Measurements from ENCODE around the gene PHF10.

DNA sequence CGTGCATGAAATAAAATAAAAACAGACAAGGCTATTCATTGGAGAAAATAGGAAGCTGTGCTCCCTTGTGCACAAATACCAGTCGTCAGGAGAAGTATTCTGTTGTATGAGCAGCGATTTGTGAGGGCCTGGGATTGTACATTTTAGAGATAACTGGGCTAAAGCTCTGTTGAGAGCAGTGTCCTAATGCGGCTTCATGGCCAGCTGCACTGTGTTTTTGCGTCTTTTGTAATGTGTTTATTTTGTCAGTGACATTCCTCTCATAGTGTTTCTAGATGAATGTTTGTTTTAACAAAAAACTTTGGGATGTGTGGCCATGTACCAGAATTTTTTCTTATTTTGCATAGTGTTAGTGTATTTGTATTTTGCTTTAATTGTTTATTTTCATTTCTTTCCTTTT is 41.9 kb upstream of the PHF10 start:
- TF ChIP-seq, protein P1, sequence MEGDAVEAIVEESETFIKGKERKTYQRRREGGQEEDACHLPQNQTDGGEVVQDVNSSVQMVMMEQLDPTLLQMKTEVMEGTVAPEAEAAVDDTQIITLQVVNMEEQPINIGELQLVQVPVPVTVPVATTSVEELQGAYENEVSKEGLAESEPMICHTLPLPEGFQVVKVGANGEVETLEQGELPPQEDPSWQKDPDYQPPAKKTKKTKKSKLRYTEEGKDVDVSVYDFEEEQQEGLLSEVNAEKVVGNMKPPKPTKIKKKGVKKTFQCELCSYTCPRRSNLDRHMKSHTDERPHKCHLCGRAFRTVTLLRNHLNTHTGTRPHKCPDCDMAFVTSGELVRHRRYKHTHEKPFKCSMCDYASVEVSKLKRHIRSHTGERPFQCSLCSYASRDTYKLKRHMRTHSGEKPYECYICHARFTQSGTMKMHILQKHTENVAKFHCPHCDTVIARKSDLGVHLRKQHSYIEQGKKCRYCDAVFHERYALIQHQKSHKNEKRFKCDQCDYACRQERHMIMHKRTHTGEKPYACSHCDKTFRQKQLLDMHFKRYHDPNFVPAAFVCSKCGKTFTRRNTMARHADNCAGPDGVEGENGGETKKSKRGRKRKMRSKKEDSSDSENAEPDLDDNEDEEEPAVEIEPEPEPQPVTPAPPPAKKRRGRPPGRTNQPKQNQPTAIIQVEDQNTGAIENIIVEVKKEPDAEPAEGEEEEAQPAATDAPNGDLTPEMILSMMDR (IDR thresholded peaks at IDR 0.05) = no peak
- TF ChIP-seq POLR2A (IDR thresholded peaks at IDR 0.05) = no peak
